ENCODE data around the gene UMPS. TPM values are rescaled to one million over a fixed set of nuclear protein-coding genes. Genes with fewer than 3 reads are reported as not detected.

Gene UMPS
- total and polyA plus RNA-seq, 2 of the 4 experiments (the other 2 are of a cell fraction): 18.7 to 26.7 TPM

GRCh38 chr3:124747111-124747981 lies 17.1 kb downstream of the UMPS start:
- dilution Hi-C loops (cut with HindIII; ENCODE audit: low sequenced_read_pairs, unreplicated experiment) (no loop called here), intact Hi-C loops (cut with micrococcal nuclease) (no loop called here), in situ Hi-C loops (cut with MboI; ENCODE audit: low sequenced_read_pairs) (loop anchor here (25.0 kb wide), 1 partner anchor 815 kb away; no protein-coding TSS in a partner anchor)
- no peak overlapping the region for H2BK120ac ChIP-seq (ENCODE audit: low read depth, low read length)
- H3K9me3 ChIP-seq (ENCODE audit: control insufficient read depth, insufficient read depth, low read length): no peaks in the 10 kb centered on the region
- no peaks in the 10 kb centered on the region for H4K20me1 ChIP-seq (ENCODE audit: insufficient read depth, low read length)
- no peak overlapping the region for H3K4ac ChIP-seq (ENCODE audit: low read depth, low read length)
- H4K8ac ChIP-seq (ENCODE audit: low read depth in 2 of 2, low read length in 2 of 2): no peak overlapping the region
- H3K56ac ChIP-seq (ENCODE audit: extremely low read depth, insufficient read depth, low read length): no peak overlapping the region
- H4K91ac ChIP-seq (ENCODE audit: insufficient read depth, low read depth, low read length): no peak overlapping the region
- no peak overlapping the region for H4K5ac ChIP-seq (ENCODE audit: low read depth, low read length)
- H3K27me3 ChIP-seq (ENCODE audit: control insufficient read depth, insufficient read depth, low read length): no peaks in the 10 kb centered on the region
- 95% methylated on average over 4 of the region's 14 CpGs; no CpG with 5 or more reads in 1 of the 2 experiments for WGBS, 2 experiments (ENCODE audit: extremely low coverage in 2 of 2, insufficient read length in 1 of 2)
- no peak overlapping the region for H2BK15ac ChIP-seq (ENCODE audit: low read depth, low read length)
- ATAC-seq (ENCODE audit: low read depth) (no peak), DNase-seq (no peak)
- no peak overlapping the region for H3K27ac ChIP-seq (ENCODE audit: insufficient read depth, low read length)
- no peak overlapping the region for H2AK9ac ChIP-seq (replicated peaks; ENCODE audit: low read depth, low read length, poor library complexity)
- no peak overlapping the region for H2AK5ac ChIP-seq (ENCODE audit: low read depth, low read length)
- no peak overlapping the region for H3K14ac ChIP-seq (replicated peaks; ENCODE audit: low read depth, low read length)
- no peak overlapping the region for H3K4me3 ChIP-seq (ENCODE audit: insufficient read depth, low read depth, low read length)
- no peak overlapping the region for H3K18ac ChIP-seq (ENCODE audit: low read depth, low read length)
- H3K36me3 ChIP-seq (ENCODE audit: control insufficient read depth, insufficient read depth, low read length): peaks cover 11% of the 10 kb centered on the region
- H3K9ac ChIP-seq (ENCODE audit: low read depth, low read length): no peak overlapping the region
- no peaks in the 10 kb centered on the region for H3K79me1 ChIP-seq (ENCODE audit: low read depth in 1 of 2, low read length in 2 of 2)
- H3K9me1 ChIP-seq (ENCODE audit: insufficient read depth, low read length): peaks cover 5% of the 10 kb centered on the region
- H2BK5ac ChIP-seq (ENCODE audit: low read depth, low read length, poor library complexity, severe bottlenecking): no peak overlapping the region
- no peak overlapping the region for H3K23ac ChIP-seq (ENCODE audit: low read depth, low read length)
- H2BK20ac ChIP-seq (ENCODE audit: low read depth, low read length): no peak overlapping the region
- no peak overlapping the region for H2AFZ ChIP-seq (replicated peaks; ENCODE audit: low read length, poor library complexity)
- no peak overlapping the region for H3K4me2 ChIP-seq (ENCODE audit: low read depth, low read length)
- BruUV-seq (replicated peaks): no TSS peak
- CTCF ChIA-PET: no interaction called here
- no peaks in the 10 kb centered on the region for H3K4me1 ChIP-seq (ENCODE audit: control insufficient read depth, insufficient read depth, low read length)
- POLR2A ChIA-PET (ENCODE audit: unreplicated experiment): no interaction called here
- TF ChIP-seq MAFK (IDR thresholded peaks at IDR 0.05; ENCODE audit: low read depth, low read length) (no peak), ELK1 (IDR thresholded peaks at IDR 0.05; ENCODE audit: borderline replicate concordance, low read depth, low read length) (no peak), MXI1 (IDR thresholded peaks at IDR 0.05; ENCODE audit: borderline replicate concordance, low read depth, low read length) (no peak), CEBPB (IDR thresholded peaks at IDR 0.05; ENCODE audit: low read depth, low read length) (no peak), MAZ (IDR thresholded peaks at IDR 0.05; ENCODE audit: borderline replicate concordance, low read depth, low read length) (no peak), BHLHE40 (IDR thresholded peaks at IDR 0.05; ENCODE audit: low read depth, low read length) (no peak), POLR2A (IDR thresholded peaks at IDR 0.05; ENCODE audit: low read depth, low read length) (no peak), USF2 (IDR thresholded peaks at IDR 0.05; ENCODE audit: low read depth, low read length) (no peak), RAD21 (IDR thresholded peaks at IDR 0.05; ENCODE audit: low read length) (no peak), CTCF (conservative IDR thresholded peaks at IDR 0.05; ENCODE audit: low read depth, low read length) (no peak), NFE2L2 (IDR thresholded peaks at IDR 0.05; ENCODE audit: low read depth, low read length) (no peak), RFX5 (IDR thresholded peaks at IDR 0.05; ENCODE audit: low read depth, low read length) (no peak), SMC3 (IDR thresholded peaks at IDR 0.05; ENCODE audit: low read depth, low read length) (no peak), RCOR1 (IDR thresholded peaks at IDR 0.05; ENCODE audit: insufficient replicate concordance, low read length) (no peak), CHD1 (IDR thresholded peaks at IDR 0.05; ENCODE audit: low read depth, low read length) (no peak)
